HepG2 (cell line): ENCODE measurements around the gene CRYGA. TPM values are rescaled to one million over a fixed set of nuclear protein-coding genes. Genes with fewer than 3 reads are reported as not detected.

Source experiments
- ATAC-seq: fragments of 200-7000 bp; cut with Tn5 transposase; 3 replicates; pipeline ENCODE4 v1.9.1; 2020; ENCODE audit warnings: mild to moderate bottlenecking, moderate library complexity
- BruUV-seq: library from RNA; stranded (reverse); fragments of 400-500 nt; replicated peaks from 2 replicates; lab custom pipeline; 2021; lab: Mats Ljungman, UMichigan
- CTCF ChIA-PET: fragments of 300-600 bp; formaldehyde crosslinking; extraction: SDS; loops from one replicate; lab custom pipeline; 2021; ENCODE audit warnings: low total read pairs, inconsistent platforms, low intra/inter-chr PET ratio; lab: Yijun Ruan, JAX
- POLR2A ChIA-PET: fragments of 350-600 bp; sonication (Branson Sonifier 250); formaldehyde crosslinking; loops from one replicate; lab custom pipeline; 2020; ENCODE audit warnings: antibody characterized with exemption, inconsistent platforms; lab: Yijun Ruan, JAX
- DNase-seq: peaks from one replicate; pipeline ENCODE4 v3.0.0-alpha.2; 2015; ENCODE audit warnings: low spot score
- FAIRE-seq: peaks from 3 replicates; lab custom pipeline; 2011; peaks lifted over from hg19 to GRCh38; lab: Jason Lieb, UNC
- H2AFZ ChIP-seq: one replicate; pipeline ENCODE4 v1.6.1; 2011; ENCODE audit warnings: low read length, inconsistent platforms
- H3K27ac ChIP-seq: fragments of 300-600 bp; 3 replicates; pipeline ENCODE4 v1.8.0; 2011; ENCODE audit warnings: mixed run types, mild to moderate bottlenecking, mixed read lengths, low read length, inconsistent platforms; ENCODE audit not compliant: insufficient read depth; ENCODE audit errors: extremely low read length
- H3K27me3 ChIP-seq, 2 experiments: fragments of 200-600 bp in 1 of 2; 2 replicates in 1 of 2; 3 replicates in 1 of 2; pipeline versions ENCODE4 v1.6.0 to v1.8.0; 2011; ENCODE audit warnings: low read length in 2 of 2, mild to moderate bottlenecking in 2 of 2, moderate library complexity in 2 of 2, inconsistent platforms in 1 of 2; ENCODE audit not compliant: insufficient read depth in 2 of 2, control insufficient read depth in 1 of 2
- H3K36me3 ChIP-seq, 2 experiments: fragments of 200-600 bp in 1 of 2; replicated peaks in 1 of 2; 2 replicates in 1 of 2; 3 replicates in 1 of 2; pipeline versions ENCODE4 v1.5.1 to v1.8.0; 2011; ENCODE audit warnings: low read length in 2 of 2, inconsistent platforms in 1 of 2; ENCODE audit not compliant: insufficient read depth in 2 of 2, control insufficient read depth in 1 of 2
- H3K4me1 ChIP-seq: 2 replicates; pipeline ENCODE4 v1.5.1; 2012; ENCODE audit warnings: low read length, inconsistent platforms; ENCODE audit not compliant: insufficient read depth
- H3K4me2 ChIP-seq: 2 replicates; pipeline ENCODE4 v1.6.0; 2011; ENCODE audit warnings: low read depth, low read length, inconsistent platforms
- H3K4me3 ChIP-seq, 3 experiments: fragments of 200-600 bp in 1 of 3; sonication (generic), shearing (Covaris generic) in 1 of 3; replicated peaks in 1 of 3; 2 replicates each; pipeline ENCODE4 v1.5.1; 2011 to 2016; ENCODE audit warnings: low read length in 3 of 3, inconsistent platforms in 2 of 3, low read depth in 2 of 3, mild to moderate bottlenecking in 2 of 3, control low read depth in 1 of 3, mixed read lengths in 1 of 3; ENCODE audit not compliant: insufficient read depth in 1 of 3
- H3K79me2 ChIP-seq: one replicate; pipeline ENCODE4 v1.6.1; 2011; ENCODE audit warnings: low read length, inconsistent platforms; ENCODE audit not compliant: insufficient read depth
- H3K9ac ChIP-seq: 2 replicates; pipeline ENCODE4 v1.6.0; 2011; ENCODE audit warnings: mild to moderate bottlenecking, low read depth, low read length, inconsistent platforms; ENCODE audit not compliant: insufficient read depth
- H3K9me3 ChIP-seq: 2 replicates; pipeline ENCODE4 v1.5.1; 2012; ENCODE audit warnings: mild to moderate bottlenecking, low read length
- H4K20me1 ChIP-seq: 2 replicates; pipeline ENCODE4 v1.6.0; 2011; ENCODE audit warnings: inconsistent platforms, mild to moderate bottlenecking, low read length, moderate library complexity; ENCODE audit not compliant: insufficient read depth
- CEBPB ChIP-seq: IDR thresholded peaks from 2 replicates; pipeline ENCODE4 v1.6.1; 2011; ENCODE audit warnings: low read depth, low read length, improper control_type of control experiment, borderline replicate concordance
- HNF4A ChIP-seq: sonication (generic); formaldehyde crosslinking; IDR thresholded peaks from 2 replicates; pipeline ENCODE4 v1.4.0; 2020; ENCODE audit warnings: missing genetic modification reagents
- MAFF ChIP-seq: IDR thresholded peaks from 2 replicates; pipeline ENCODE4 v1.6.1; 2011; ENCODE audit warnings: low read depth, low read length, improper control_type of control experiment
- MTERF4 ChIP-seq: sonication (generic); formaldehyde crosslinking; IDR thresholded peaks from 2 replicates; pipeline ENCODE4 v1.8.0; 2023; ENCODE audit warnings: mild to moderate bottlenecking, missing genetic modification reagents
- NFE2L1 ChIP-seq: sonication (generic); formaldehyde crosslinking; IDR thresholded peaks from 2 replicates; pipeline ENCODE4 v1.4.0; 2020; ENCODE audit warnings: missing genetic modification reagents, mild to moderate bottlenecking, borderline replicate concordance
- POGZ ChIP-seq: sonication (generic); formaldehyde crosslinking; IDR thresholded peaks from 2 replicates; pipeline ENCODE4 v1.4.0; 2020; ENCODE audit warnings: mild to moderate bottlenecking, missing genetic modification reagents
- SP1 ChIP-seq, 2 experiments: fragments of 450-650 bp in 1 of 2; sonication (generic) in 1 of 2; formaldehyde crosslinking in 1 of 2; IDR thresholded peaks; 2 replicates each; pipeline versions ENCODE4 v1.4.0 to v1.6.1; 2016 to 2020; ENCODE audit warnings: missing genetic modification reagents in 1 of 2
- TCF7 ChIP-seq: sonication (generic); IDR thresholded peaks from 2 replicates; pipeline ENCODE4 v1.6.1; 2016; ENCODE audit warnings: antibody characterized with exemption, low read depth
- ZNF136 ChIP-seq: sonication (generic); formaldehyde crosslinking; IDR thresholded peaks from 2 replicates; pipeline ENCODE4 v1.8.1; 2022; ENCODE audit warnings: low read depth, mild to moderate bottlenecking, moderate library complexity, missing genetic modification reagents
- ZNF232 ChIP-seq: sonication (generic); formaldehyde crosslinking; IDR thresholded peaks from 2 replicates; pipeline ENCODE4 v1.4.0; 2020; ENCODE audit warnings: missing genetic modification reagents, borderline replicate concordance
- ZNF354B ChIP-seq: sonication (generic); formaldehyde crosslinking; IDR thresholded peaks from 2 replicates; pipeline ENCODE4 v1.8.0; 2022; ENCODE audit warnings: mild to moderate bottlenecking, missing genetic modification reagents
- ZNF549 ChIP-seq: sonication (generic); formaldehyde crosslinking; IDR thresholded peaks from 2 replicates; pipeline ENCODE4 v1.5.0; 2020; ENCODE audit warnings: missing genetic modification reagents
- ZNF572 ChIP-seq: sonication (generic); formaldehyde crosslinking; IDR thresholded peaks from 2 replicates; pipeline ENCODE4 v1.5.1; 2020; ENCODE audit warnings: mild to moderate bottlenecking, missing genetic modification reagents
- ZNF646 ChIP-seq: sonication (generic); formaldehyde crosslinking; IDR thresholded peaks from 2 replicates; pipeline ENCODE4 v1.9.0; 2021; ENCODE audit warnings: mild to moderate bottlenecking, missing genetic modification reagents
- ZSCAN5A ChIP-seq: sonication (generic); formaldehyde crosslinking; IDR thresholded peaks from 2 replicates; pipeline ENCODE4 v1.8.0; 2022; ENCODE audit warnings: mild to moderate bottlenecking, missing genetic modification reagents, borderline replicate concordance
- ZZZ3 ChIP-seq: sonication (generic); formaldehyde crosslinking; IDR thresholded peaks from 2 replicates; pipeline ENCODE4 v1.4.0; 2020; ENCODE audit warnings: missing genetic modification reagents, mild to moderate bottlenecking, borderline replicate concordance
- WGBS: methylation state at CpG from one replicate; pipeline ENCODE4 v1.1.6; 2017; ENCODE audit warnings: low lambda C conversion rate; 5-methylcytosine and 5-hydroxymethylcytosine counted together
- in situ Hi-C: cut with HindIII; loops from 2 replicates; pipeline ENCODE4 v1.10.0; 2017; ENCODE audit warnings: low pct_unique_long_range_greater_than_20kb; ENCODE audit not compliant: extremely low pct_ligation_motif_present
- intact Hi-C: fragments of 100-400 bp; cut with micrococcal nuclease; formaldehyde crosslinking; loops from one replicate; pipeline ENCODE4 v1.10.0; 2022; ENCODE audit not compliant: unreplicated experiment
- polyA plus RNA-seq, 8 experiments: library from polyadenylated mRNA; depleted of rRNA in 3 of 8; stranded (reverse) in 7 of 8; unstranded in 1 of 8; fragments of >200 nt; fragmentation: Illumina TruSeq in 4 of 8; extraction: Trizol in 4 of 8; gene quantifications; 2 replicates each; pipeline versions ENCODE4 v1.2.1 to v1.2.3, GENCODE V29; 2011 to 2016; ENCODE audit warnings: low read depth in 4 of 8, missing spikeins in 1 of 8, mixed read lengths in 1 of 8; ENCODE audit not compliant: insufficient read depth in 1 of 8
- total RNA-seq, 5 experiments: library from RNA; depleted of rRNA; stranded (reverse); fragments of >200 nt; fragmentation: Illumina TruSeq; extraction: Trizol; gene quantifications; 2 replicates each; pipeline ENCODE4 v1.2.3, GENCODE V29; 2016; ENCODE audit warnings: low read depth in 1 of 5

The CRYGA gene
- total and polyA plus RNA-seq, 2 of the 13 experiments (the other 11 are each of a cell fraction or from before 2014, with no cell fraction given) = not detected

GRCh38 chr2:208183972-208184705, 20.8 kb upstream of the CRYGA start:
- in situ Hi-C loops (no loop called here), intact Hi-C loops (no loop called here)
- no TSS peak for BruUV-seq
- peak overlapping the region; percentile 37 for H3K4me2 ChIP-seq
- H3K9ac ChIP-seq = no peak overlapping the region
- no peak overlapping the region for H2AFZ ChIP-seq
- ChIA-PET POLR2A (no interaction called here), CTCF (no interaction called here)
- H3K79me2 ChIP-seq = no peaks in the 10 kb centered on the region
- H3K9me3 ChIP-seq = no peaks in the 10 kb centered on the region
- no peaks in the 10 kb centered on the region for H3K36me3 ChIP-seq
- no peak for DNase-seq
- no peak overlapping the region for H3K27ac ChIP-seq
- H3K4me3 ChIP-seq = 0 out of 6 replicates have a peak overlapping the region, but pooled peaks of 1 of the 3 experiments have one; percentile 4
- H3K4me1 ChIP-seq = peaks cover 22% of the 10 kb centered on the region
- no peak for FAIRE-seq
- H3K27me3 ChIP-seq = peaks cover 0 to 17% of the 10 kb centered on the region in 2 experiments; a peak in 3 of 5 replicates
- ATAC-seq = no peak
- 26% methylated on average over 12 of the region's 12 CpGs for WGBS
- H4K20me1 ChIP-seq = no peaks in the 10 kb centered on the region
- TF ChIP-seq MTERF4 (CRISPR knock-in tag) (no peak), ZZZ3 (CRISPR knock-in tag) (no peak), ZNF549 (CRISPR knock-in tag) (no peak), CEBPB (peak; percentile 4; the same call in 1 of the 2 replicates), HNF4A (peak; percentile 27; the same call in 1 of the 2 replicates), ZSCAN5A (CRISPR knock-in tag) (no peak), MAFF (no peak), ZNF646 (CRISPR knock-in tag) (no peak), SP1 (IDR thresholded peaks at IDR 0.05) (no peak), SP1 (CRISPR knock-in tag; IDR thresholded peaks at IDR 0.05) (no peak), POGZ (CRISPR knock-in tag) (no peak), NFE2L1 (CRISPR knock-in tag) (no peak), ZNF232 (CRISPR knock-in tag) (no peak), ZNF572 (CRISPR knock-in tag) (no peak), ZNF354B (no peak), TCF7 (no peak), ZNF136 (CRISPR knock-in tag) (no peak)
